GM18502 (cell line): ENCODE results near the gene ZNF322.
"Not testable (repeated sequence)": the region's sequence is repeated elsewhere in the genome, so short reads cannot be mapped to it uniquely, and the experiment has no call there.

Experiments
- ATAC-seq: cut with Tn5 transposase; IDR thresholded peaks from one replicate; pipeline ENCODE4 v1.9.1; 2021; ENCODE audit warnings: mild to moderate bottlenecking; ENCODE audit not compliant: unreplicated experiment, poor library complexity

The ZNF322 gene, protein sequence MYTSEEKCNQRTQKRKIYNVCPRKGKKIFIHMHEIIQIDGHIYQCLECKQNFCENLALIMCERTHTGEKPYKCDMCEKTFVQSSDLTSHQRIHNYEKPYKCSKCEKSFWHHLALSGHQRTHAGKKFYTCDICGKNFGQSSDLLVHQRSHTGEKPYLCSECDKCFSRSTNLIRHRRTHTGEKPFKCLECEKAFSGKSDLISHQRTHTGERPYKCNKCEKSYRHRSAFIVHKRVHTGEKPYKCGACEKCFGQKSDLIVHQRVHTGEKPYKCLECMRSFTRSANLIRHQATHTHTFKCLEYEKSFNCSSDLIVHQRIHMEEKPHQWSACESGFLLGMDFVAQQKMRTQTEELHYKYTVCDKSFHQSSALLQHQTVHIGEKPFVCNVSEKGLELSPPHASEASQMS

GRCh38 chr6:26659042-26659999 is at the start of gene ZNF322:
ZNF322 (minus strand) TSS chr6:26659746; CDS start chr6:26638553, 21,193 bp downstream.
- ATAC-seq: peak; percentile 99

GRCh38 chr6:26705780-26706179 is 46.2 kb upstream of the ZNF322 start:
- not testable (repeated sequence) for ATAC-seq

GRCh38 chr6:26705352-26705751 is 45.8 kb upstream of the ZNF322 start:
- ATAC-seq: not testable (repeated sequence)

- ATAC-seq: not testable (repeated sequence)
Observed at GRCh38 chr6:26701023-26701747, 41.6 kb upstream of the ZNF322 start.

DNA sequence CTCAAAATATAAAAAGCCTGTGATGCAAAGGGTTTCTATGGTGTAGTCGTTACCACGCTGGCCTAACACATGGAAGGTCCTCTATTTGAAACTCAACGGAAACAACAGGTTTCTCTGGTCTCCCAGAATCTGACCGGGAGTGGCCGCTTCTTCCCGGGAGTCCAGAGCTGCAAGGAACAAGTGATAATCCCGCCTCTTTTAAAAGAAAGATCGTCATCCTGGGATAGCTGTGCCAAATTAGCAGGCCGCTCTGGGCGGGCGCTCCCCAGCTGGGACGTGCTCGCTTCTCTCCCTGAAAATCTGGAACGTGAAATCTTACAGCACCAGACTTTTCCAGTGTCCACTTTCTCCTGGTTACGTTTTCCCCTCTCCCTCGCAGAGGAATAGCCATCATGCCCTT is 38.0 kb upstream of the ZNF322 start:
- ATAC-seq: not testable (repeated sequence)

DNA sequence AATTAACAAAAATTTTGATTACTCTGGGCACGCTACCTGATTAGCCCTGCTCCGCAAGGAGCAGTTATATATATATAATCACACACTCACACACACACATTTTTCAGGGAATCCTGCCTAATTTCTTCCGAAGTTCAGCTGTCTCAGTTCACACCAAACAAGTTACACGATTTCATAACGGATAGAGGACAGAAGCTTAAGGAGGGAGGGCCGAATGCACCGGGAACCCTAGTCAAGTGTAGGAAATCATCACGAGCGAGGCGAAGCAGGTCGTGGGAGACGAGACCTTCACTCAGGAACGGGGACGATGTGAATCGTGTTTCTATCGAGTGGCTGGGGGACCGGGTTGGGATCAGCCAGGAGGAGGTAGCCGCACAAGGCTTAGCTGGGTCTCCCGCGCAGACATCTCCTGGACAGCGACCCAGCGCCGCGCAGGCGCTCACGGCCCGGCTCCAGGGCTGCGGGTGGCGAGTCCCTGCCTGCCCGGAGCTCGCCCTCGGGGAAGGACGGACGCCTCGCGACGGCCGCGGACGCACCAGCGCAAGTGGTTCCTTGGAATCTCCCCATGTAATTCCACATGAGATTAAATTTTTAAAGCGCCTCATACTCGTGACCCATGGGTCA is 29.9 kb upstream of the ZNF322 start:
- ATAC-seq: not testable (repeated sequence)

DNA sequence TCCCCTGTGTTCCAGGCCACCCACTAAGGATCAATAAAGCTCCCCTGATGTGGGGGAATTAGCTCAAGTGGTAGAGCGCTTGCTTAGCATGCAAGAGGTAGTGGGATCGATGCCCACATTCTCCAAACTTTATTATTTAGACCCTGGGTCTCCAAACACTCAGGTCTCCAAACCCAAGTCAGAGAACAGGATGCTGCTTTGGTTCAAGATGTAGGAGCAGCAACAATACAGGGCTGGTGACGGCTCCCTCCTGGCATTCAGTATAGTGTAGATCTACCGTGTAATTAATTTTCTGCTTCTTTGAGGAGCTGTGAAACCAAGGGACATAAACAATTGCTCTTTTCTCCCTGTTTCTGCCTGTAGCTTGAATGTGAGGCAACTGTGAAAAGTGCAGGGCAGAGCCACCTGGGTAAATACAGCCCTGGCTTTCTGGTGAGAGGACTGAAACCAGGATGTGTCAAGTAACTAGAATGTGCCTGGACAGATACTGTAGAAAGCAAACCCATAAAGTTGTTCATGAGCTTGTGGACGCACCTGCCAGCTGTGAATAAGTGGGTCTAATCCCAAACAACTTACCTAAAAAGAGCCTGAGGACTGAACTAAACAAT is 23.0 kb upstream of the ZNF322 start:
- not testable (repeated sequence) for ATAC-seq

DNA sequence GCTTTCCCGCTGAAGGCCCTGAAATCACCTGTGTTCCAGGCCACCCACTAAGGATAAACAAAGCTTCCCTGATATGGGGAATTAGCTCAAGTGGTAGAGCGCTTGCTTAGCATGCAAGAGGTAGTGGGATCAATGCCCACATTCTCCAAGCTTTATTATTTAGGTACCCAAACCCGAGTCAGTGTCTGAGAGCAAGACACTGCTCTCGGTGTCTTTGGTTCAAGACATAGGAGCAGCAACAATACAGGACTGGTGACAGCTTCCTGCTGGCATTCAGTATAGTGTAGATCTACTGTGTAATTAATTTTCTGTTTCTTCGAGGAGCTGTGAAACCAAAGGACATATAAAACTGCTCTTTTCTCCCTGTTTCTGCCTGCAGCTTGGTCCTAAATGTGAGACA is 13.7 kb upstream of the ZNF322 start:
- ATAC-seq: not testable (repeated sequence)

GRCh38 chr6:26670558-26670957 is 11.0 kb upstream of the ZNF322 start:
- not testable (repeated sequence) for ATAC-seq

- not testable (repeated sequence) for ATAC-seq
Observed at GRCh38 chr6:26670003-26670402, 10.5 kb upstream of the ZNF322 start.

- ATAC-seq: peak; percentile 39
Observed at GRCh38 chr6:26660000-26660361, 435 bp upstream of the ZNF322 start.

DNA sequence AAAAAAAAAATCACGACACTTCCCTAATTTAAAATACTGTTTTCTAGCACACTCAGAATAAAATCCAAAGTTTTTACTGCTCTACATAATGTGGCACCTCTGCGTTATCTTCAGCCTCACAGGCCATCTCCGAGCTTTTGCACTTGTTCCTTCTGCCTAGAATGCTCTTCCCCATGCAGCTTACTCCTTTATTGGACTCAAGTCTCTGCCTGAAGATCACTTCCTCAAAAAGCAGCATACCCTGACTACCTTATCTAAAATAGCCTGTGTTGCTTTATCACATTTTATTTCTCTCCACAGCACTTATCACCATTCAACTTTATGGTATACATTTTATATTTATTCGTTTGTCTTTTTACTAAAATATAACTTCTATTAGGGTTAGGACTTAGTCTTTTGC is 2.3 kb downstream of the ZNF322 start:
- no peak for ATAC-seq

DNA sequence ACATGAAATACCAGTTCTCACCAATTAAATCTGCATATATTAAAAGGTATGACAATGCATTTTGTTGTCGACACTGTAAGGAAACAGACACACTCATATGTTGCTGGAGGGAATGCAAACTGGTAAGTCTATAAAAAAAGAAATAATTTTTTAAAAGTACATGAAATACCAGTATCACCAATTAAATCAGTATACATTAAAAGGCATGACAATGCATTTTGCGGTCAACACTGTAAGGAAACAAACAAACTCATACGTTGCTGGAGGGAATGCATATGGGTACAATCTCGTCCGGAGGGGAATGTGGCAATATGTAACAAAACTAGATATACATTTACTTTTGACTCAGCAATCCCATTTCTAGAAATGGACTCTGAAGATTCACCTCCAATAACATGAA is 6.5 kb downstream of the ZNF322 start:
- ATAC-seq: no peak

DNA sequence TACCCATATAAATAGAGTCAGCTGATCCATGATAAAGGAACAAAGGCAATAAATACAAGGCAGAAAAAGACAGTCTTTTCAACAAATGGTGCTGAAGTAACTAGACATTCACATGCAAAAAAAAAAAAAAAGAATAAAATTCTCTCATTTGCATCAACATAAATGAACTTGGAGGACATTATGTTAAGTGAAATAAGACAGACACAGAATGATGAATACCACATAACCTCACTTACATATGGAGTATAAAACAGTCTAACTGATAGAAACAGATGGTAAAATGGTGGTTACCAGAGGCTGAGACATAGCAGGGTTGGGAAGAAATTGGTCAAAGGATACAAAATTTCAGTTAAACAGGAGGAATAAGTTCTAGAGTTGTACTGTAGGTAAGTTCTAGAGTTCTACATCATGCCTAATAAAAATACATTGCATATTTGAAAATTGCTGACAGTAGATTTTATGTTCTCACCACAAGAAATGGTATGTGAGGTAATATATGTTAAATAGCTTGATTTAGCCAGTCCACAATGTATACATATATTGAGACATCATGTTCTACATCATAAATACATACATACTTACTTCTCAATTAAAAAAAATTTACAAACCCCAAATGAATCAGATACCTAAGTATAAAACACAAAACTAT is 8.3 kb downstream of the ZNF322 start:
- no peak for ATAC-seq

DNA sequence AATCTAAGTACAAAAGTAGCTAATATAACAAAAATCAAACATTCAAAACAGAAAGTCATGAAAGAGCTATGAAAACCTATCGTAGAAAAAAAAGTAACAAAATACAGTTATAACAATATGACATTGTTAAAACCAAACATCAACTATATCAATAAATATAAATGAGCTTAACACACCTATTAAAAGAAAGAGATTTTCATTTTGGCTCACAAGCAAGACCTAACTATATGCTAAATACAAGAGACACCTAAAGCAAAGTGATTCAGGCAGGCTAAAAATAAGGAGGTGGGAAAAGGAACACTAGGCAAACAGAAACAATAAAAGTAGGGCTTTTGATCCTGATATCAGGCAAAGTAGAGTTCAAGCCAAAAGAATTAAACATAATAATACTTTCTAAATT is 13.5 kb downstream of the ZNF322 start:
- ATAC-seq: no peak

DNA sequence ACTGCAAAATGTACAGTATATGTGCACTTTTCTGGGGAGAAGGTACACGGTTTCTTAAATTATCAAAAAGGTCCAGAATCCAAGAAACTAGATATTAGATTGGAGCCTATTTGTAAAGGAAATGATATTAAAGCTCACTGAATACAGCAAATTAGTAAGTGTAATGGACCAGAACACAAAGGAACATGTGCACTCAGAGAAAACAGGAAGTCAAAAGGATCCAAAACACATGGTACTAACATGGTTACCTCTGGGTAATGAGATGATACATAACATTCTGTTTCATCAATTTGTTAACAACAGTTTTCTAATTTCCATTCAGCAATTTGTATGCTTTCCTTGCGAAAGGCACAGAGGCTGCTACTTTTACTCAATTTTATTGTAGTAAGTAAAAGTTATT is 18.7 kb downstream of the ZNF322 start:
- ATAC-seq: no peak

GRCh38 chr6:26629359-26629758 is 30.2 kb downstream of the ZNF322 start:
- ATAC-seq: no peak

DNA sequence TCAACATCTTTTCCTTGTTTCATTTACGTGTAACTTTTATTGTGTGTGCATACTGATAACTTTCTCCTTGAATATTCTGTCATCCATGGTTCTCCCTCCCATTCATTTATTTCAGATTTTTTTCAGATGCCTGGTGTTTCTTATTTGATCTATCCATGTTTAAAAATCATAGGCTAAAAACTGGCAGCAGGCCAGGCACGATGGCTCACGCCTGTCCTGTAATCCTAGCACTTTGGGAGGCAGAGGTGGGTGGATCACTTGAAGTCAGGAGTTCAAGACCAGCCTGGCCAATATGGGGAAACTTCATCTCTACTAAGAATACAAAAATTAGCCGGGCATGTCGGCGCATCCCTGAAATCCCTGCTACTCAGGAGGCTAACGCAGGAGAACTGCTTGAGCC is 31.7 kb downstream of the ZNF322 start:
- no peak for ATAC-seq

- ATAC-seq: no peak
Observed at GRCh38 chr6:26624557-26624956, 35.0 kb downstream of the ZNF322 start.
